Astrocyte of the hippocampus (primary cell): ENCODE measurements around the gene PIK3CG.
"Not testable (repeated sequence)": the region's sequence is repeated elsewhere in the genome, so short reads cannot be mapped to it uniquely, and the experiment has no call there.

ENCODE experiments used
- DNase-seq: peaks from one replicate; pipeline ENCODE4 v3.0.0; 2011; ENCODE audit warnings: low read depth, low spot score

PIK3CG gene

DNA sequence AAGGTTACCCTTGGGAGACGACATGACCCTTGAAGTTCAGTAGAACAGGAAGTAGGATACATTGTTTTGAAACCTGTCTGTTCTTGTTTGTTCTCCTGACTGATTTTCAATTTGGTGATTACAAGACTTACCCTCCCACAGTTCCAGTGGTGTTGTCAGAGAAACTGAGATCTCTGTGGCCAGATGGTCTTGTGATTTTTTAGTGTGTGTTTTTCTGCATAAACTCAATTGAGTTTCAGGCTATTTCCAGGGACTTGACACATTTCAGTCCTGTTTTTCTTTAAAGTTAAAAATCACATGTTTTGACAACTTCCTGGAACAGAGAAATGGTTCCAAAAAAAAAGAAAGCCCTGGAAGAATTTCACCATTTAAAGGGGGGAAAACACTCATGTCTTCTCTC, 22.3 kb downstream of the PIK3CG start:
- DNase-seq = no peak

DNA sequence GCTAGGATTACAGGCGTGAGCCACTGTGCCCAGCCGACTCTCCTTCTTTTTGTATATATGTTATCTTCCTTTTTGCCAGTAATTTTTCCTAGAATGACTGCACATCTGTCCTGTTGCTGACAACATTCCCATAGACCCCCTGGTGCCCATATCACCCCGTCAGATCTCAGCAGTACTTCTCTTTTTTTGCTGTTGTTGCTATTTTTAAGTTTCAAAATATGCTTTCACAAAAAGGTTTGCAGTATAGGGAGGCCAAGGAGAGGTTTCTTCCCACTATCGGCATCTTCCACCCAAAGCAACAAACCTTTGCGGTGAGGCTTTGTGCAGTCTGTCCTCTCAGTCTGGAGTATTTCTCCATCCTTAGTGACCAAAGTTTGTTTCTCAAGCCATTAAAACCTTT, 23.1 kb downstream of the PIK3CG start:
- no peak for DNase-seq

DNA sequence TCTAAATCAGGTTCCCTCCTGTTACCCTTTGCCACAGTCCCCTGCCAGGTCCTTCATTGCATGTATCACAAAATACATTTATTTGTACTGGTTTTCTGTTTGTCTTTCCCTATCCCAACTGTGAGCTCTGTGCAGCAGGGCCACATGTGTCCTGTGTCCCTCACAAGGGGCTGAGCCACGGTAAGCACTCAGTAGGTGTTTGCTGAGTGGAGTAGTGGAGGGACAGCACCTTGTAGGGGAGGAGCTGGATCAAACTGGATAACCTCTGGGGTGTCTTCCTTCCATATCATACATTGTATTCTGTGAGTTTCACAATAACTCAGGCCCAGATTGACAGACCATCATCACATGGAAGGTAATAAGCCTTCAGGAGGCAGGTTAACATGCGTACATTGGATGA, 25.9 kb downstream of the PIK3CG start:
- no peak for DNase-seq

- no peak for DNase-seq
Observed at GRCh38 chr7:106891548-106892410, 26.7 kb downstream of the PIK3CG start.

- DNase-seq = no peak
Observed at GRCh38 chr7:106893591-106893990, 28.5 kb downstream of the PIK3CG start.

- peak; percentile 2 for DNase-seq
Observed at GRCh38 chr7:106895246-106895864, 30.3 kb downstream of the PIK3CG start.

- DNase-seq = no peak
Observed at GRCh38 chr7:106896231-106896630, 31.1 kb downstream of the PIK3CG start.

DNA sequence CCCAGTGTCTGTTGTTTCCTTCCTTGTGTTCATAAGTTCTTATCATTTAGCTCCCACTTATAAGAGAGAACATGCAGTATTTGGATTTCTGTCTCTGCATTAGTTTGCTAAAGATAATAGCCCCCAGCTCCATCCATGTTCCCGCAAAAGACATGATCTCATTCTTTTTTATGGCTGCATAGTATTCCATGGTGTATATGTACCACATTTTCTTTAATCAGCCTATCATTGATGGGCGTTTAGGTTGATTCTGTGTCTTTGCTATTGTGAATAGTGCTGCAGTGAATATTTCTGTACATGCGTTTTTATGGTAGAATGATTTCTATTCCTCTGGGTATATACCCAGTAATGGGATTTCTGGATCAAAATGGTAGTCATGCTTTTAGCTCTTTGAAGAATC, 32.5 kb downstream of the PIK3CG start:
- DNase-seq = not testable (repeated sequence)

DNA sequence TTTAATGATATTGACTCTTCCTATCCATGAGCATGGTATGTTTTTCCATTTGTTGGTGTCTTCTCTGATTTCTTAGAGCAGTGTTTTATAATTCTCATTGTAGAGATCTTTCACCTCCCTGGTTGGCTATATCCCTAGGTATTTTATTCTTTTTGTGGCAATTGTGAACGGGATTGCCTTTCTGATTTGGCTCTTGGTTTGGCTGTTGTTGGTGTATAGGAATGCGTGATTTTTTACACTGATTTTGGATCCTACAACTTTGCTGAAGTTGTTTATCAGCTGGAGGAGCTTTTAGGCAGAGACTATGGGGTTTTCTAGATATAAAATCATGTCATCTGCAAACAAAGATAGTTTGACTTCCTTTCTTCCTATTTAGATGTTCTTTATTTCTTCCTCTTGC, 33.9 kb downstream of the PIK3CG start:
- not testable (repeated sequence) for DNase-seq

GRCh38 chr7:106901828-106902441, 36.9 kb downstream of the PIK3CG start:
- no peak for DNase-seq

DNA sequence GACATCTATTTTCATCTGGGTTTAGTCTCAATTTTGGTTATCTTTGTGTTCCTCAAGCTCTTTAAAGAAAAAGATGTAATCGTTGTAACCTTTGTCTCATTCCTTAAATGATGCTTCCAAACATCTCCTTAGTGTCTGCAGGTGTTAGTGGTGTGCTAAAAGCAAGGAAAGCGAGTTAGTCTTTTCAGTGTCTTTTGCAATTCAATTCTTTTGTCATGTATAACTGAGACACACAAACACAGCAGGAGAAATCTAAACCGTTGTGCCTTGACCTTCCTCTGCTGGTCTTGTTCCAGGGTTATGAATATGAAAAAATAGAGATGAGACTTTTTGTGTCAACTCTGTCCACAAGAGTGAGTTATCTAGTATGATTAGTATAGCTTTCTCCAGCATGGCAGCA, 40.7 kb downstream of the PIK3CG start:
- DNase-seq = no peak

GRCh38 chr7:106911959-106912358, 46.9 kb downstream of the PIK3CG start:
- no peak for DNase-seq

DNA sequence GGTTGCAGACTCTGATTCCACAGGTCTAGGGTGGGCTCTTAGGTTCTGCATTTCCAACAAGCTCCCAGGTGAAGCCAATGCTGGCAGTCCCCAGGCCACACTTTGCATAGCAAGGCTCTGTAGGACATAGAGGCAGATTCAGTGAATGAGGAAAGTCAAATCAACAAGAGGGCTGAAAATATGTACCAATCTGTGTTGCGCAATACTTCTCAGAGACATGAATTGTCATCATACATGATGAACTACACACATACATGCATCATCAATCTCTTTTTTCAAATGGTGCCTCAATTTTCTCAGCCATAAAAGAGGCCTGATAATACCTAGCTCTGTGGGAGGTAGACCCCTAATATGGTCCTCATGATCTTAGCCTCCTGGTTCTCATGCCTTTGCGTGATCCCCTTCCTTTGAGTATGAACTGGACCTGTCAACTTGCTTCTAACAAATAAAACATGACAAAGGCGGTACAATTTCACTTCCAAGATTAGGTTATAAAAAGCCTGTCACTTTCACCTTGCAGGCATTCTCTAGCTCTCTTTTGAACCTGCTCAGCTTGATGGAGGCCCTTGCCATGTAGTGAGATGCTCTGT, 49.0 kb downstream of the PIK3CG start:
- no peak for DNase-seq

DNA sequence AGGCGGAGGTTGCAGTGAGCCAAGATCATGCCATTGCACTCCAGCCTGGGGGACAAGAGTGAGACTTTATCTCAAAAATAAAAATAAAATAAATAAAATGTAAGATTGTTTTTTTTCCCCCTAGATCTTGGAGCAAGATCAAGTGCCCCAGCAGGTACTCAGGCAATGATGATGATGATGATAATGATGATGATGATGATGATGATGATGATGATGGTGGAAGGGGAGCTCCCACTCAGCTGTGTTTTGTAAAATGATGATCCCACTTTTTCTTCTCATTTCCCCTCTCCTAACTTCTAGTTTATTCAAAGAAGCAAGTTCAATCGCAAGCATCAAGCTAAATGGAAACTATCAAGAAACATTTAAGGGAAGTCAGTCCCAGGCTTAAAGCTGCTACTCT, 50.3 kb downstream of the PIK3CG start:
- DNase-seq = no peak

DNA sequence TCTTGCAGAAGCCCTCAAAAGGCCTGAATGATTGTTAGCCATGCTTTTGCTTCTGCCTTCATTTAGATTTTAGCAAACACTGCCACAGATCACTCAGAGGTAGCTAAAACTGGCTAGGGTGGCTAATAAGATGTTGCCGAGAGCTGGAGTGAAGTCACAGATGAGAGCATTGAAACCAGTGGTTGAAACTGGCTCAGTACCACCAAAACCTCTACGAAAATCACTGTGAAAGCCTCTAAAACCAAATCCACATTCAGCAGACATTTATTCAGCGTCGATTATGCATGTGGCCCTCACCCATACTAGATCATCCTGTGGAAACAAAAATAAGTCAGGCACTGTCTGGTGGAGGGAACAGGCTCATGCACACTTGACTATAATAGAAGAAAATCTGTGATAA, 50.8 kb downstream of the PIK3CG start:
- no peak for DNase-seq

GRCh38 chr7:106916679-106917078, 51.6 kb downstream of the PIK3CG start:
- peak; percentile 32 for DNase-seq

DNA sequence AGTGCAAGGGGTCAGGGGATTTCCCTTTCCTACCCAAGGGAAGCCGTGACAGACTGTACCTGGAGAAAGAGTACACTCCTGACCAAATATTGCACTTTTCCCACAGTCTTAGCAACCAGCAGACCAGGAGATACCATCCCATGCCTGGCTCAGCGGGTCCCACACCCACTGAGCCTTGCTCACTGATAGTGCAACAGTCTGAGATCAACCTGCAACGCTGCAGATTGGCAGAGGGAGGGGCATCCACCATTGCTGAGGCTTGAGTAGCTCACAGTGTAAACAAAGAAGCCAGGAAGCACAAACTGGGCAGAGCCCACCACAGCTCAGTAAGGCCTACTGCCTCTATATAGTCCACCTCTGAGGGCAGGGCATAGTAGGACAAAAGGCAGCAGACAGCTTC, 53.9 kb downstream of the PIK3CG start:
- no peak for DNase-seq

DNA sequence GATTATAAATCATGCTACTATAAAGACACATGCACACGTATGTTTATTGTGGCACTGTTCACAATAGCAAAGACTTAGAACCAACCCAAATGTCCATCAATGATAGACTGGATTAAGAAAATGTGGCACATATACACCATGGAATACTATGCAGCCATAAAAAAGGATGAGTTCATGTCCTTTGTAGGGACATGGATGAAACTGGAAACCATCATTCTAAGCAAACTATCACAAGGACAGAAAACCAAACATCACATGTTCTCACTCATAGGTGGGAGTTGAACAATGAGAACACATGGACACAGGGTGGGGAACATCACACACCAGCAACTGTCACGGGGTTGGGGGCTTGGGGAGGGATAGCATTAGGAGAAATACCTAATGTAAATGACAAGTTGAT, 59.4 kb downstream of the PIK3CG start:
- not testable (repeated sequence) for DNase-seq

- no peak for DNase-seq
Observed at GRCh38 chr7:106926892-106927291, 61.8 kb downstream of the PIK3CG start.

- DNase-seq = no peak
Observed at GRCh38 chr7:106927536-106927935, 62.5 kb downstream of the PIK3CG start.

- DNase-seq = not testable (repeated sequence)
Observed at GRCh38 chr7:106929616-106930015, 64.5 kb downstream of the PIK3CG start.

DNA sequence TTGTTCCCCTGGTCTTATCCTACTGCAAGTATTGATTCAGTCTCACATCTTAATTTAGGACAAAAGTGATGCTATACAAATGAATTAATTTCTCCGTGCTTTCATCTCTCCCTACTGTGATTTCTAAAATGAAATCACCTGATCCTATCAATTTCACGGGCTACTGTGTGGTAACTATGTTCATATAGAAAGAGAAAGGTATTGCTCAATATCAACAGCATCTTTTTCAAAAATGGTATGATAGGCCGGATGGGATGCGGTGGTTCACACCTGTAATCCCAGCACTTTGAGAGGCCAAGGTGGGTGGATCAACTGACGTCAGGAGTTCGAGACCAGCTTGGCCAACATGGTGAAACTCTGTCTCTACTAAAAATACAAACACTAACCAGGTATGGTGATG, 71.2 kb downstream of the PIK3CG start:
- DNase-seq = no peak
